GM20000 (cell line): ENCODE data around the gene ARHGAP42.

Experiments used
- DNase-seq: peaks from one replicate; pipeline ENCODE4 v3.0.0; 2012; ENCODE audit warnings: low spot score
- TF ChIP-seq, protein P1 (sequence below): IDR thresholded peaks from 2 replicates; pipeline ENCODE4 v1.5.1; 2012; ENCODE audit warnings: mild to moderate bottlenecking, control low read depth; ENCODE audit errors: extremely low read depth, missing control alignments

Gene ARHGAP42, protein sequence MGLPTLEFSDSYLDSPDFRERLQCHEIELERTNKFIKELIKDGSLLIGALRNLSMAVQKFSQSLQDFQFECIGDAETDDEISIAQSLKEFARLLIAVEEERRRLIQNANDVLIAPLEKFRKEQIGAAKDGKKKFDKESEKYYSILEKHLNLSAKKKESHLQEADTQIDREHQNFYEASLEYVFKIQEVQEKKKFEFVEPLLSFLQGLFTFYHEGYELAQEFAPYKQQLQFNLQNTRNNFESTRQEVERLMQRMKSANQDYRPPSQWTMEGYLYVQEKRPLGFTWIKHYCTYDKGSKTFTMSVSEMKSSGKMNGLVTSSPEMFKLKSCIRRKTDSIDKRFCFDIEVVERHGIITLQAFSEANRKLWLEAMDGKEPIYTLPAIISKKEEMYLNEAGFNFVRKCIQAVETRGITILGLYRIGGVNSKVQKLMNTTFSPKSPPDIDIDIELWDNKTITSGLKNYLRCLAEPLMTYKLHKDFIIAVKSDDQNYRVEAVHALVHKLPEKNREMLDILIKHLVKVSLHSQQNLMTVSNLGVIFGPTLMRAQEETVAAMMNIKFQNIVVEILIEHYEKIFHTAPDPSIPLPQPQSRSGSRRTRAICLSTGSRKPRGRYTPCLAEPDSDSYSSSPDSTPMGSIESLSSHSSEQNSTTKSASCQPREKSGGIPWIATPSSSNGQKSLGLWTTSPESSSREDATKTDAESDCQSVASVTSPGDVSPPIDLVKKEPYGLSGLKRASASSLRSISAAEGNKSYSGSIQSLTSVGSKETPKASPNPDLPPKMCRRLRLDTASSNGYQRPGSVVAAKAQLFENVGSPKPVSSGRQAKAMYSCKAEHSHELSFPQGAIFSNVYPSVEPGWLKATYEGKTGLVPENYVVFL

DNA sequence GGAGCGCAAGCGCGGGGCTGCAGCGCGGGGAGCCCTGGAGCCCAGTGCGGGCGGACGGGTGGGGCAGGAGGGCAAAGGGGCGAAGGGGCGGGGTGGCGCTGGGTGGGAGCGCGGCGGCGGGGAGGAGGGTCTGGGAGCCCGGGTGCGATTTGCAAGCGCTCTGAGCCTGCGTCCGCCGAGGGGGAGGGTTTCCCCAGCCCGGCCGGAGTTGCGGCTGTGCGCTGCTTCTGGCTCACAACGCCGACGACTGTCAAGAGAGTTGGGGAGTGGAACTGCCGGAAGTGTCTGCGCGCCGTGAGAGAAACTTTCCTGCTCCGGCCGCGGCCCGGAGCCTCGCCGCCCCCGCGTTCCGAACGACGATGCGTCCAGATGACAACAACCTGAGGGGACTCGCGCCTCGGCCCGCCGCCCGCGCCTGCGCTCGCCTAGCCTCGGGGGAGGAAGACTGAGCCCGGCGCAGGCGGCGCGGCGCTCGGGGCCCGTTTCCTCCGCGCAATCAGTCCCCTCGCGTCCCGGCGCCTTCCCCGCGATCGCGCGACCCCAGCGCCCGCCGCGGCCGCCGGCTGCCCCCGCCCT is at the start of gene ARHGAP42:
Gene ARHGAP42, plus strand, starts transcription at position 235 of the 576 bp plus-strand sequence. CDS start 391 bp downstream, outside the sequence.
- peak; percentile 90 for DNase-seq
- TF ChIP-seq, protein P1, sequence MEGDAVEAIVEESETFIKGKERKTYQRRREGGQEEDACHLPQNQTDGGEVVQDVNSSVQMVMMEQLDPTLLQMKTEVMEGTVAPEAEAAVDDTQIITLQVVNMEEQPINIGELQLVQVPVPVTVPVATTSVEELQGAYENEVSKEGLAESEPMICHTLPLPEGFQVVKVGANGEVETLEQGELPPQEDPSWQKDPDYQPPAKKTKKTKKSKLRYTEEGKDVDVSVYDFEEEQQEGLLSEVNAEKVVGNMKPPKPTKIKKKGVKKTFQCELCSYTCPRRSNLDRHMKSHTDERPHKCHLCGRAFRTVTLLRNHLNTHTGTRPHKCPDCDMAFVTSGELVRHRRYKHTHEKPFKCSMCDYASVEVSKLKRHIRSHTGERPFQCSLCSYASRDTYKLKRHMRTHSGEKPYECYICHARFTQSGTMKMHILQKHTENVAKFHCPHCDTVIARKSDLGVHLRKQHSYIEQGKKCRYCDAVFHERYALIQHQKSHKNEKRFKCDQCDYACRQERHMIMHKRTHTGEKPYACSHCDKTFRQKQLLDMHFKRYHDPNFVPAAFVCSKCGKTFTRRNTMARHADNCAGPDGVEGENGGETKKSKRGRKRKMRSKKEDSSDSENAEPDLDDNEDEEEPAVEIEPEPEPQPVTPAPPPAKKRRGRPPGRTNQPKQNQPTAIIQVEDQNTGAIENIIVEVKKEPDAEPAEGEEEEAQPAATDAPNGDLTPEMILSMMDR = no peak

DNA sequence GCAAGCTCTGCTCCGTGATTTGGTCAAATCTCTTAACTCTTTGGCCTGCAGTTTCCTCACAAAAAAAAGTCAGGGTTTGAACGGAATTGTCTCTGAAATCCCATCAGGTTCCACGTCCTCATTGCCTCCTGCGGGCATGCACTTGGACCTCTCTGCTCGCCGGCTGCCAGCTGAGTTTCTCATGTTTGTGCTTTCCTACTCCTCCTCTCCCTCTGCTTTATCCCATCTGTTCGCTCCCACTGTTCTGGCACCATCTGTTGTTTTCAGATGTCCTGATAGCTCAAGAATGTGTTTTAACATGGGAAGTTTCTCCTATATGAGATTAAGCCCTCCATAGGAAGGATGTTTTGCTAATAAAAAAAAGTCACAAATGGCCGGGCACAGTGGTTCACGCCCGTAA is 49.4 kb upstream of the ARHGAP42 start:
- TF ChIP-seq, protein P1 = no peak
- DNase-seq = no peak

DNA sequence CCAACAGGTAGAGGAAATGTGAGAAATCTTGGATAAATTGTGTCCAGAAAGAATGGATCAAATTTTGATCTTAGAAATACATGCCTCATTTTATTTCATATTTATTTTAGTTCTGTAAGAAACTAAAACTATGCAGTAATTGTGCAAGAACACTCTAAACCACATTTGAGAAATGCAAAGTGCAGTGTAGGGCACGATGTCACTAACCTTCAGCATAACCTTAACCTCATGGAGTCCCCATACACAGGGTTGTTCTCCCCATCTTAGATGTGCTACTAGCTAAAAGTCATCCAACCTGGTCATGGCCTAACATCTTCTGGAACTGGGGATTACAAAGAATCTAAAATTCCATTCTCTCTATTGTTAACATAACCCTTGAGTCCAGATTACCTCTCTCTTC is 48.4 kb upstream of the ARHGAP42 start:
- TF ChIP-seq, protein P1 = no peak
- no peak for DNase-seq

DNA sequence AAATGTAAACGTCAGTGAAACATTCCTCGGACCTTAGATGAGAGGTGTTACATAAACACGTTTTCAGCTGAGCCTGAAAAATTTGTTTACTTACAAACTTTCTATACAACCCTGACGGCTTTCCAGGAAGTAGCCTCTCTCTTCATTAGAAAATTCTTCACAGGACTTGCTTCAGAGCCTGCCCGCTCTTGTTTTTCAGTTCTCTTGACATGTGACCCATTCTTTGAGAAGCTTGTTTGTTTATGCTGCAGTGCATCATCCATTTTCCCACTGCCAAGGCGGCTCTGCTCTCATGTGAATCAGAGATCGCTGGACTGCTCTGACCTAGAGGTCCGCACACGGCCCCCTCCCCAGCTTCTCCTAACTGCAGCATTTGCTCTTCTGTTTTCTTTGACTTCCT is 47.9 kb upstream of the ARHGAP42 start:
- TF ChIP-seq, protein P1 = no peak
- no peak for DNase-seq

DNA sequence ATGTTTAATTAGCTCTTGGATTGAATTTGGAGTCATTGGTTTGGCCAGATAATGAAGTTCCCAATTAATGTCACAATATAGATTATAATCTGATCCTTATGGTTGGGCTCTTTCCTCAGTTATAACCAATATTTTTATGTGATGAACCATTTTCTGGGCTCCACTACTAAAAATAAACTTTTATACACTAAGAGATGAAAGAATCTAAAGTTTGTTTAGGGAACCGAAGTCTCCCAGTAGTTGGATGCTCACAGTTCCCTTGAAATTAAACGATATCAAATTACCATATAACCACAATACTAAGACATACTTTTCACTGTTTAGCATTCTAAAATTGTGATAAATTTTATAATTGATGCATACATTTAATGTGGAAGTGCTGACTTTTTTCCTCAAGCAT is 47.0 kb upstream of the ARHGAP42 start:
- TF ChIP-seq, protein P1 = no peak
- DNase-seq = no peak

DNA sequence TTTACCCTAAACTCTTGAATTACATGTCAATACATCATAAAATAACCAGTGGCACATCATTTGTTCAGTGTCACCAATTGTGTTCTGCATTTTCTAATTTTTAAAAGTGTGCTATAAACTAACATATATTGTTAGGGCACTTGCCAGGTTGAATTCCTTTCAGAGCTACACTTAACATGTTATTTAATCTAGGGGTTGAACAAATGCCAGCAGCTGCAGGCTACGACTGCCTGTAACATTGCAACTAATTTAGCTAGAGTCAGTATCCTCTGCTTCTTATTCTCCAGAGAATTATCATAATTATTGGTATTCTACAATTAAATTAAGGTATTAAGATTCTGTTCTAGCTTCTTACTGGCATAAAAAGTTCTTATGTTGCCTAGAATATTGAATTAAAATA is 46.4 kb upstream of the ARHGAP42 start:
- TF ChIP-seq, protein P1 = no peak
- DNase-seq = no peak

DNA sequence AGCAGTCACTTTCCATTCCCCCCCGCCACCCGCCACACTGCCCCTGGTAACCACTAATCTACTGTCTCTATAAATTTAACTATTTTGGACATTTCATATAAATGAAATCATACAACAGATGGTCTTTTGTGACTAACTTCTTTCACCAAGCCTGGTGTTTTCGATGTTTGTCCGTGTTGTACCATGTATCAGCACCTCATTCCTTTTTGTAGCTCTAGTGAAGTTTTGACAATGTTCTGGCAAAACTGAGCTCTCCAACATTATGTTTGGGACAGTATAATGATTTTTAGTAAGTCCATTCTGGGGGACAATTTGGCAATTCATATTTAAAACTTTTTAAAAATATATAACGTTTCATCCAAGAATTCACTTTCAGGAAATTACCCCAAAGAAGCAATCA is 45.6 kb upstream of the ARHGAP42 start:
- DNase-seq = no peak
- TF ChIP-seq, protein P1 = no peak
